Measurements from ENCODE around the gene NCF2.
A peak's percentile ranks its signal among the peaks of the same experiment; 100 is the strongest.

Gene NCF2

GRCh38 chr1:183604815-183605214 is 14.6 kb upstream of the NCF2 start:
- POLR2A ChIA-PET, result no interaction called here
- CTCF ChIA-PET, result interaction anchor here (0.9 to 6.3 kb wide), 7 partner anchors 9 to 311 kb away, joined by 3 to 46 read pairs (median 3); partner anchors contain the start of gene NCF2
- no peak for DNase-seq (ENCODE audit: extremely low spot score)
- TF ChIP-seq, protein P1, sequence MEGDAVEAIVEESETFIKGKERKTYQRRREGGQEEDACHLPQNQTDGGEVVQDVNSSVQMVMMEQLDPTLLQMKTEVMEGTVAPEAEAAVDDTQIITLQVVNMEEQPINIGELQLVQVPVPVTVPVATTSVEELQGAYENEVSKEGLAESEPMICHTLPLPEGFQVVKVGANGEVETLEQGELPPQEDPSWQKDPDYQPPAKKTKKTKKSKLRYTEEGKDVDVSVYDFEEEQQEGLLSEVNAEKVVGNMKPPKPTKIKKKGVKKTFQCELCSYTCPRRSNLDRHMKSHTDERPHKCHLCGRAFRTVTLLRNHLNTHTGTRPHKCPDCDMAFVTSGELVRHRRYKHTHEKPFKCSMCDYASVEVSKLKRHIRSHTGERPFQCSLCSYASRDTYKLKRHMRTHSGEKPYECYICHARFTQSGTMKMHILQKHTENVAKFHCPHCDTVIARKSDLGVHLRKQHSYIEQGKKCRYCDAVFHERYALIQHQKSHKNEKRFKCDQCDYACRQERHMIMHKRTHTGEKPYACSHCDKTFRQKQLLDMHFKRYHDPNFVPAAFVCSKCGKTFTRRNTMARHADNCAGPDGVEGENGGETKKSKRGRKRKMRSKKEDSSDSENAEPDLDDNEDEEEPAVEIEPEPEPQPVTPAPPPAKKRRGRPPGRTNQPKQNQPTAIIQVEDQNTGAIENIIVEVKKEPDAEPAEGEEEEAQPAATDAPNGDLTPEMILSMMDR (IDR thresholded peaks at IDR 0.05; ENCODE audit: control extremely low read depth, extremely low read depth, low read depth, missing control alignments), result no peak

- POLR2A ChIA-PET, result interaction anchor here (0.7 kb wide), 1 partner anchor 775 kb away, joined by 4 read pairs; no protein-coding TSS in a partner anchor
- TF ChIP-seq, protein P1 (IDR thresholded peaks at IDR 0.05; ENCODE audit: control extremely low read depth, extremely low read depth, low read depth, missing control alignments), result no peak
- DNase-seq (ENCODE audit: extremely low spot score), result peak; percentile 59
- CTCF ChIA-PET, result interaction anchor here (1.0 to 6.3 kb wide), 6 partner anchors 10 to 312 kb away, joined by 3 to 46 read pairs (median 4); partner anchors contain the start of gene NCF2
Observed at GRCh38 chr1:183604038-183604808, 14.0 kb upstream of the NCF2 start.

- POLR2A ChIA-PET, result interaction anchor here (1.2 kb wide), 1 partner anchor 9 kb away, joined by 3 read pairs; no protein-coding TSS in a partner anchor
- CTCF ChIA-PET, result interaction anchor here (1.2 to 3.7 kb wide), 4 partner anchors 13 to 31 kb away, joined by 4 to 23 read pairs (median 6); partner anchors contain the start of gene NCF2
- no peak for DNase-seq (ENCODE audit: extremely low spot score)
- TF ChIP-seq, protein P1 (IDR thresholded peaks at IDR 0.05; ENCODE audit: control extremely low read depth, extremely low read depth, low read depth, missing control alignments), result no peak
Observed at GRCh38 chr1:183602510-183602909, 12.3 kb upstream of the NCF2 start.

DNA sequence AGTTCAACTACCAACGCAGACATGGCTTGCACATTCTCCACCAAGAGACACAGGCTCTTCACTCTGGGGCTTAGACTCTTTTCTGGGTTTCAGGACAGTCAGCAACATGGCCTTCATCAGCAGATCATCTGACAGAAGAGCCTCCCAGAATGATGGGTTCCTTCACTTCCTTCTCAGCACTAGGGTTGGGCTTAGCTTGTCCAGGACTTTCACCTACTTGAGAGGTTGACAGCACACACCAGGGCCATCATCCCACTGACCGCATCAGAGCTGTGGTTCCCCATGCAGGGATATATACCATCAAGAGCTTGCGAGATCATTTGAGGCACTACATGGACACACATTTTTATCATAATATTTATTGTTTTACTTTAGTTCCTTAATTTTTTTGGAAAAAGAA is 10.4 kb upstream of the NCF2 start:
- CTCF ChIA-PET, result interaction anchor here (1.0 to 3.7 kb wide), 5 partner anchors 9 to 130 kb away, joined by 3 to 23 read pairs (median 8); partner anchors contain the start of gene NCF2
- DNase-seq (ENCODE audit: extremely low spot score), result no peak
- POLR2A ChIA-PET, result no interaction called here
- TF ChIP-seq, protein P1 (IDR thresholded peaks at IDR 0.05; ENCODE audit: control extremely low read depth, extremely low read depth, low read depth, missing control alignments), result no peak

GRCh38 chr1:183600136-183600535 is 9.9 kb upstream of the NCF2 start:
- ChIA-PET POLR2A (no interaction called here), CTCF (interaction anchor here (1.3 to 3.7 kb wide), 4 partner anchors 10 to 34 kb away, joined by 3 to 23 read pairs (median 10); partner anchors contain the start of gene NCF2)
- TF ChIP-seq, protein P1 (IDR thresholded peaks at IDR 0.05; ENCODE audit: control extremely low read depth, extremely low read depth, low read depth, missing control alignments), result no peak
- no peak for DNase-seq (ENCODE audit: extremely low spot score)

GRCh38 chr1:183598386-183598785 is 8.1 kb upstream of the NCF2 start:
- TF ChIP-seq, protein P1 (IDR thresholded peaks at IDR 0.05; ENCODE audit: control extremely low read depth, extremely low read depth, low read depth, missing control alignments), result no peak
- no peak for DNase-seq (ENCODE audit: extremely low spot score)
- ChIA-PET POLR2A (no interaction called here), CTCF (interaction anchor here (0.7 to 2.4 kb wide), 4 partner anchors 8 to 18 kb away, joined by 3 to 16 read pairs (median 4); partner anchors contain the start of gene NCF2)
